MG63 (cell line): ENCODE measurements around the gene UNC50. TPM values are rescaled to one million over a fixed set of nuclear protein-coding genes. Genes with fewer than 3 reads are reported as not detected.
A peak's percentile ranks its signal among the peaks of the same experiment; 100 is the strongest.

Experiments
- DNase-seq: peaks from one replicate; pipeline ENCODE4 v3.0.0-alpha.2; 2020
- H3K27me3 ChIP-seq: fragments of 250-450 bp; sonication (Bioruptor Pico); 2 replicates; pipeline ENCODE4 v1.5.1; 2020; ENCODE audit warnings: mild to moderate bottlenecking, moderate library complexity
- H3K36me3 ChIP-seq: fragments of 250-450 bp; sonication (Bioruptor Pico); 2 replicates; pipeline ENCODE4 v1.5.1; 2020; ENCODE audit warnings: mild to moderate bottlenecking, moderate library complexity
- H3K4me3 ChIP-seq: fragments of 250-450 bp; sonication (Bioruptor Pico); 2 replicates; pipeline ENCODE4 v1.5.1; 2020; ENCODE audit warnings: mild to moderate bottlenecking, moderate library complexity
- H3K9me3 ChIP-seq: fragments of 250-450 bp; sonication (Bioruptor Pico); 2 replicates; pipeline ENCODE4 v1.5.1; 2020; ENCODE audit warnings: mild to moderate bottlenecking, moderate library complexity
- total RNA-seq: library from RNA; depleted of rRNA; stranded (reverse); fragments of >200 nt; shearing (Covaris generic); gene quantifications from 2 replicates; pipeline ENCODE4 v1.2.3, GENCODE V29; 2014; ENCODE audit warnings: low replicate concordance; rRNA removed

The UNC50 gene, protein sequence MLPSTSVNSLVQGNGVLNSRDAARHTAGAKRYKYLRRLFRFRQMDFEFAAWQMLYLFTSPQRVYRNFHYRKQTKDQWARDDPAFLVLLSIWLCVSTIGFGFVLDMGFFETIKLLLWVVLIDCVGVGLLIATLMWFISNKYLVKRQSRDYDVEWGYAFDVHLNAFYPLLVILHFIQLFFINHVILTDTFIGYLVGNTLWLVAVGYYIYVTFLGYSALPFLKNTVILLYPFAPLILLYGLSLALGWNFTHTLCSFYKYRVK
- total RNA-seq, result 31.5 and 54.3 TPM in 2 replicates

DNA sequence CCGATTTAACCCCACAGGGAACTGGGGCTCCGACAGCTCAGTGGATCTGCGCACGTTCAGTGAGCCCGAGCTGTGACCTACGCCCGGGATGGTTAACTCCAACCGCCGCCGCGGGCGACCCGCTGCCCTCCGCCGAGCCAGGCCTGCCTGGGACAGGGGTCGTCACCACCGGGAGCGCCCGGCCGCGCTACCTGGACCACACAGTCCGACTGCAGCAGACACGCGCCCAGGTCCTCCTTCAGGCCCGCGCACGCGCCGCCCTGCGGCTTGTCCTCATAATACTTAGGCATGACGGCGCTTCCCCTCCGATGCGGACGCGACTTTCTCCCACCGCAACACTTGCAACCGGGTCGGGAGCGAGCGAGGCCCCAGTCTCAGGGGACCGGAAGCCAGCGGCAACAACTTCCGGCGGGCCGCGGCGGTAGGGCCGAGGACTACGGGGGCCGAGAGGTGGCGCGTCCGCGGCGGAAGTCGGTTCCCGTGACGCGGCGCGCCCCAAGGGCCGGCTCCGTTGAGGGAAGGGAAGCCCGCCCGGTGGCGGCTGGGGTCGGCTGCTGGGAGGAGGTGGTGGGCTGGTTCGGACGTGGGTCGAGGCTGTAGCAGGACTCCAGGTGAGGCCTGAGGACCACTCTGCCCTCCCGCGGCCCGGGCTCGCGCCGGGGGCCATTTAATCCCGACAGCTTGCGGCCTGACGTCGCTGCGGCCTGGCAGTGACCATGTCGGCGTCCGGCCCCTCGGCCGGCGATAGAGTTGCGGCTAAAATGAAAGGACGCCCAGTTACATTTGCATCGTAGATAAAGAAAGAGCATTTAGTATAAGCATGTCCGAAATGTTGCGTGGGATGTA is at the start of gene UNC50, which contains the start of gene COA5:
UNC50 (plus strand) TSS at position 474 of the 846 bp plus-strand sequence. CDS start 1,171 bp downstream, outside the sequence.
COA5 (minus strand) TSS at position 397 of the 846 bp plus-strand sequence; CDS start at position 290, 107 bp downstream.
- H3K4me3 ChIP-seq, result peak within 1 kb of the TSS; percentile 94
- peaks cover 44% of the 10 kb centered on the region for H3K36me3 ChIP-seq
- peak; percentile 93 for DNase-seq
- no peaks in the 10 kb centered on the region for H3K27me3 ChIP-seq
- H3K9me3 ChIP-seq, result no peaks in the 10 kb centered on the region

DNA sequence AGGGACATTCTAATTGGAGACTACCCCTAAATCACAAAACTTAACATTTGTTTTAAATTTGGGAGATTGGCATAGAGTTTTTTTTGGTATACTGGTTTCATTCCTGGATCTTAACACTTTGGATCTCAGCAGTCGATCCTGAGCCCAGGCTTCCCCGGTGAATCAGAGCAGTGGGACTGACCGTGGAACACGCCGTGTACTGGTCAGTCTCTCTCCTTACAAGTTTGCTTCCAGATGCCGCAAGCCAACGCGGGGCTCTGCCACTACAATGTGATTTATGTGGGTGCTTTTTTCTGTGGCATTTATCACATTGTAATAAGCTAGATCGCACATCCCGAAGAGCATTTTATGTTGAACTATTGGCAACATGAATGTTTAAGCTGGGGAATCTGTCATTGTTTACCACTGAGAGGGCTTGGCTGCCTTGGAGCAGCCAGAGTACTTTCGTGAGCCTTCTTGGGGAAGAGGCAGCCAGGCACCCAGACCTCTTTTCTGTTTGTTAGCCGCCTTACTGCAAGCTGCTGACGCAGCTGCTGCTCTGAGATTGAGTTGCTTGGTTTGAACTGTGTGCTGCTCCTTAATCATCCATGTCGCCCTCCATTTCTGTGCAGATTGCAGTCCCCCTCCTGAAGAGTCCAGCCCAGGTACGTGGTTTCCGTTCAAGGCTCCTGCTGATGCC is 49.4 kb upstream of the UNC50 start:
- H3K9me3 ChIP-seq, result no peaks in the 10 kb centered on the region
- no peak for DNase-seq
- peaks cover 10% of the 10 kb centered on the region for H3K36me3 ChIP-seq
- H3K27me3 ChIP-seq, result no peaks in the 10 kb centered on the region
- H3K4me3 ChIP-seq, result no peak overlapping the region

DNA sequence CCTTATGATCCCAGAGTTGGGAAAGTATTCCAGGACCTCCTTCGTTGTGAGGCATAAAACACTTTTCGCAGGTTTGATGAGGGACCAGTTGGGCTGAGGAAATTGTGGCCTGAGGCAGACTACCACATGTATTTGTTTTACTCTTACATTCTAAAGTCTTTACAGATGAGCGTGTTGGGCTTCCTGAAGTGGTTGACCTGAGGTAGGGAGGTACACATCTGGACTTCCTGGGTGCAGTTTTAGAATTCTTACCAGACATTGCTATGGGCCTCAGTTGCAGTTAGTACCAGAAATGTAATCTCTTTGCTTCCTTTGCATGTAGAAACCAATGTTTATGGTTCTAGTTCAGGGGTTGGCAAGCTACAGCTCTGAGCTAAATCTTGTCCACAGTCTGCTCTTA is 48.8 kb upstream of the UNC50 start:
- Histone ChIP-seq H3K4me3 (no peak overlapping the region), H3K27me3 (no peaks in the 10 kb centered on the region), H3K9me3 (no peaks in the 10 kb centered on the region), H3K36me3 (peaks cover 10% of the 10 kb centered on the region)
- DNase-seq, result no peak

DNA sequence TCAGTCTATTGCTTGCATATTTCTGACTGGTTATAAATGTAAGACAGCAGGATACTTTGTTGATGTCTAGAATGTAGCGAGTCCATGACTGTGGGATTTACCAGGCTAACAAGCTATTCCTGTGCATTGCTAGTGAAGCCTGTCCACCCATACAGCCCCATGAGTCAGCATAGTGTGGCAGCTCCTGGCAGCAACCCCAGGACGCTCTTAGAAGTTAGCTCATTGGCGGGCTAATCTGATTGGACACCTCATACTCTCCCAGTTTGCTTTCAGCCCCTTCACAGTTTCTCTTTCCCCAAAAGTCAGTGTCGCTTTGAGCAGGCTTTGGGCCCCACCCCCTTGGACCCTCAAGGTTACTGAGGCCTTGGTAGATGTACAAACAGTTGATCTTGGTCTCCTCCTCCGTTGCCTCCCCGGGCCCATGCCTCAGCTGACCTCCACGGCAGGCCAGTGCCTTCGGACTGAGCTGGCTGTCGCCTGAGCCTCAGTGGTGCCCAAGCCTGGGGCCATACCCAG is 48.1 kb upstream of the UNC50 start:
- Histone ChIP-seq H3K4me3 (no peak overlapping the region), H3K27me3 (no peaks in the 10 kb centered on the region), H3K9me3 (no peaks in the 10 kb centered on the region), H3K36me3 (peaks cover 10% of the 10 kb centered on the region)
- peak; percentile 92 for DNase-seq

DNA sequence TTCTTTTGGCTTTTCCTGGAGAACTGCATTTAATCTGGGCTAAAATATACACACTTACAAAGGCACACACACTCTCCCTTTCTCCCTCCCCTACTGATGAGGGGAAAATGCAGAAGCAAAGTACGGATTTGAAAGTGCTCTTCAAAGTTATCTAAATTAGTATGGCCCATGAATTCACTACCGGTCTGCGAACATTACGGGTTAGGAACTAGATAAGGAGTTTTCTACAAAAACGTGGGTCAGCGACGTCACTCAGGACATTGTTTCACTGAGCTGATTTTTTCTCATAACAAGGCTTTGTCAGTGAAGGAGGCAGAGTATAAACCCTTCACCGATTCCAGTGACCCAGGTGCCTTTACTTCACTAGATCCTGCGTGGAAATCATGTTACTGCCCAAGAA is 47.4 kb upstream of the UNC50 start:
- H3K36me3 ChIP-seq, result peaks cover 10% of the 10 kb centered on the region
- no peak overlapping the region for H3K4me3 ChIP-seq
- DNase-seq, result no peak
- H3K27me3 ChIP-seq, result no peaks in the 10 kb centered on the region
- H3K9me3 ChIP-seq, result no peaks in the 10 kb centered on the region

DNA sequence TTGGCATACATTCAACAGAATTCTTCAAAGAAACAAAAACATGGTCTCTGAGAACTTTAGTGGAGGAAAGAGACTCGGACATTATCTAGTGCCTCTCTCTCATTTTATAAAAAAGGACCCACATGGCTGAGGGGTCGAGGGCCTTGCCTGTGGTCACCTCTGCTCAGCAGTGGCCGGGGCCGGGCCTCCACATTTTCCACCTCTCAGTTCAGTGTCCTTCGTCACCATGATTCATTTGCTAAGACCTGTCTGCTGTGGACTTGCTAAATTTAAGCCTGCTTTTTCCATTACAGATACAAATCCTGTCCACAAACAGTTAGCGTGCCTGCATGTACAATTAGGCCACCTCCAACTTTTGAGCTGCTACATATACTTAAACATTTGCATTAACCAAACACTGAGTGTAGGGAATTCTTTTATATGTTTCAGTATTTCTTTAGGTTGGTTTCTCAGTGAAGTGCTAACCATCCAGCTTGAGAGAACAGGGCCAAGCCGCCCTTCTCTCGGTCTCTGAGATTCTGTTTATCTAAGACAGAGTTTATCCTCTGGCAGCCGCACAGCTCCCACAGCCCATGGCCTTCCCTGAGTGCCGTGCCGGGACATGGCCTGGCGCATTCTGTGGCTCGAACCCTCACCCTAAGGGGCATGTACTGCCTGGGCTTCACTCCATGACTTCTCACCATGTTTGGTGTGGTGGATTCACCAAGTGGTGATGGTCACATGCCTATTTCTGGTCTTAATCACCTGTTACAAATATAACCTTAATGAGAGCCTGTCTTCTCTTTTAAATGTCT is 46.3 kb upstream of the UNC50 start:
- Histone ChIP-seq H3K27me3 (no peaks in the 10 kb centered on the region), H3K4me3 (no peak overlapping the region), H3K9me3 (no peaks in the 10 kb centered on the region), H3K36me3 (peaks cover 10% of the 10 kb centered on the region)
- no peak for DNase-seq

DNA sequence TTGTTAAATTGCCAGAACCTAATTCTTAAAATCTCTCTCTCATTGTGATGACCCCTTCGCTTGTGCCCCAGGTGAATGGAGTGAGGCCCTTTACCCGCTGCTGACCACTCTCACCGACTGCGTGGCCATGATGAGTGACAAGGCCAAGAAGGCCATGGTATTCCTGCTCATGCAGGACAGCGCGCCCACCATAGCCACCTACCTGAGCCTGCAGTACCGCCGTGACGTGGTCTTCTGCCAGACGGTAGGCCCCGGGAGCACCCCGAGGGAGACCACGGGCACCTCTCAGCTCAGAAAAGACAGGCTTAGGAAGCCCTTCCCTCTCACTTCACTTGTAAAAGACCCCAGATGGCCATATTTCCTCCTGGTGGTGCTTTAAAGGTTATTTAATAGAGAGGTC is 45.0 kb upstream of the UNC50 start:
- Histone ChIP-seq H3K27me3 (no peaks in the 10 kb centered on the region), H3K36me3 (peaks cover 7% of the 10 kb centered on the region), H3K9me3 (no peaks in the 10 kb centered on the region), H3K4me3 (no peak overlapping the region)
- no peak for DNase-seq

DNA sequence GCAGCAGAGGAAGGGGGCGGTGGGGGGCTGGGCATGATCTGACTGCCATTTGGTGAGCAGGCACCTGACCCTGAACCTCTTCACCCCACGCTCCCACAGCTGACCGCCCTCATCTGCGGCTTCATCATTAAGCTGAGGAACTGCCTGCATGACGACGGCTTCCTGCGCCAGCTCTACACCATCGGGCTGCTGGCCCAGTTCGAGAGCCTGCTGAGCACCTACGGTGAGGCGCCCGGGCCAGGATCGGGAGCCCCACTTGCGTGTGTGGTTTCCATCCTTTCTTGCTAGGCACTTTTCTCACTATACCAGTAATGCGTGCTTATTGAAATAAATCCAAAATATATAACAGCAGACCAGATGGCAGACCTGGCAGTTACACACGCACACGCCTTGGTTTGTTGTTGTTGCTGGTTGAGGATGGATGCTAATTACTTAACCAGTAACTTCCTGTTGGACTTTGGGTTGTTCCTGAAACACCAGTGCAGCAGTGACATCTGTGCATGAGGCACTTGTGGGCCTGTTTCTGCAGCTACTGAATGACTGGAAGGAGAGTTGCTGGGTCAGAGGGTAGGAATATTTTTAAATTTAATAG is 43.8 kb upstream of the UNC50 start:
- Histone ChIP-seq H3K36me3 (peaks cover 11% of the 10 kb centered on the region; the same call in 1 of the 2 replicates), H3K4me3 (no peak overlapping the region), H3K9me3 (no peaks in the 10 kb centered on the region), H3K27me3 (no peaks in the 10 kb centered on the region)
- DNase-seq, result no peak

DNA sequence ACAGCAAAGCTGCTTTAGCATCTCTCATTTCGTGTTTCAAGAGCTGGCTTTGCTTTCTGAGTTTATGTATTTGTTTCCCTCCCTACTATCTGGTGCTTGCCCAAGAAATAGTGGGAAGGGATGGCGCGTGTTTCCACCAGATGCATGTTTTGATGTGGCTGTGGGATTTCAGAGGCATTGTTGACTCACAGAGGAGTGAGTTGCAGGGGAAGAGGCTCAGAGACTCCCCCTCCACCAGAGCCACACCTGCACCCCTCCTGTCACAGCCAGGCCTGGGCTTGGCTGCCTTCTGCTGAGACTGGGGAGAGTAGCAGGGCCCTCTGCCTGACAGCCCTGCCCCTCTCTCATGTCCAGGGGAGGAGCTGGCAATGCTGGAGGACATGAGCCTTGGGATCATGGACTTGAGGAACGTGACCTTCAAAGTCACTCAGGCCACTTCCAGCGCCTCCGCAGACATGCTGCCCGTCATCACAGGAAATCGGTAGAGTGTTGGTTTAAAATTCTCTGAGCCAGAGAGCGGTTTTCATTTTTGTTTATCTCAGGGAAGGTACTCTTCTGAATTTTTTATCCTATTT is 43.0 kb upstream of the UNC50 start:
- H3K4me3 ChIP-seq, result no peak overlapping the region
- no peaks in the 10 kb centered on the region for H3K27me3 ChIP-seq
- no peak for DNase-seq
- H3K36me3 ChIP-seq, result peaks cover 11% of the 10 kb centered on the region; the same call in 1 of the 2 replicates
- H3K9me3 ChIP-seq, result no peaks in the 10 kb centered on the region

DNA sequence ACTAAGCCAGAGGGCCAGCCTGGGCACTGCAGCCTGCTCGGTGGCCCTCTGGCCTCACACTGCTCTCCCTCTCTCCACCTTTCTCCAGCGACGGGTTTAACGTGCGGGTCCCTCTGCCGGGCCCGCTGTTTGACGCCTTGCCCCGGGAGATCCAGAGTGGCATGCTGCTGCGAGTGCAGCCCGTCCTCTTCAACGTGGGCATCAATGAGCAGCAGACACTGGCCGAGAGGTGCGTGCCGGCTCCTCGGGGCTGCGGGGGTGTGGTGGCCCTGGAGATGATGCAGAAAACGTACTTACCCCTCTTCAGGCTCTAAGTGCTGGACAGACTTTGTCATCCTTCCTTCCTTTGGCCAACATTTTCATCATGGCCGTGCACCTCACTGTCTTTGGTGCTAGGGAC is 42.4 kb upstream of the UNC50 start:
- H3K36me3 ChIP-seq, result peaks cover 7% of the 10 kb centered on the region; the same call in 1 of the 2 replicates
- no peaks in the 10 kb centered on the region for H3K9me3 ChIP-seq
- no peaks in the 10 kb centered on the region for H3K27me3 ChIP-seq
- H3K4me3 ChIP-seq, result no peak overlapping the region
- no peak for DNase-seq

DNA sequence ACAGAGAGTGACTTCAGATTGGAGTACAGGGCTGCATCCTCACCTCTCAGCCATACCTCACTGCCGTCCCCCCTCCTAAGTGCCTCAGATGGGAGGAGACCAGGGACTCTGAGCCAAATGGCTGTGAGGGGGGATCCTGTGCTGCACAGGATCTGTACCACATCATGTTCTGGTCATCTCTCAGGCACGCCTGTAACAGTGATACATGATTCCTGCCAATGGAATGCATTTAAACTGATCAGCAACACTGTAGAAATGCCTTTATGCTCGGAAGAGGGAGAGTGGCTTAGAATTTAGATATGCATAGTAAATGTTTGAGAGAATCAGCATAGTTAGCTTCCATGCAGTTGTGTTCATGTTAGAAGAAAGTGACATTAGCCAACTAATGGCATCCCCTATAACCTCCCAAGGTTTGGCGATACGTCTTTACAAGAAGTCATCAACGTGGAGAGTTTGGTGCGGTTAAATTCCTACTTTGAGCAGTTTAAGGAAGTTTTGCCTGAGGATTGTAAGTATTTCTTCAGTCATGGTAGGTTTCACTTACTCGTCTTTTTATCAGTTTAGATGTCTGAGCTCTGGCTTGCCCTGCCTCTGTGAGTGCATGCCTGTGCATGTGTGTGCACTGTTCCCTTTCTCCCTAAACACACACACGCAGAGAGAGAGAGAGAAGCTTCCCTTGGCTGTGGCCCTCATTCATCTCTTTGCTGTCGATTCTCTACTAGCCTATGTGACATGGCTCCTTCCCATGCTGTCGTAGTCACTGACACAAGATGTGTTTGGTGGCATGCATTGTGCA is 40.0 kb upstream of the UNC50 start:
- DNase-seq, result no peak
- H3K4me3 ChIP-seq, result no peak overlapping the region
- no peaks in the 10 kb centered on the region for H3K27me3 ChIP-seq

DNA sequence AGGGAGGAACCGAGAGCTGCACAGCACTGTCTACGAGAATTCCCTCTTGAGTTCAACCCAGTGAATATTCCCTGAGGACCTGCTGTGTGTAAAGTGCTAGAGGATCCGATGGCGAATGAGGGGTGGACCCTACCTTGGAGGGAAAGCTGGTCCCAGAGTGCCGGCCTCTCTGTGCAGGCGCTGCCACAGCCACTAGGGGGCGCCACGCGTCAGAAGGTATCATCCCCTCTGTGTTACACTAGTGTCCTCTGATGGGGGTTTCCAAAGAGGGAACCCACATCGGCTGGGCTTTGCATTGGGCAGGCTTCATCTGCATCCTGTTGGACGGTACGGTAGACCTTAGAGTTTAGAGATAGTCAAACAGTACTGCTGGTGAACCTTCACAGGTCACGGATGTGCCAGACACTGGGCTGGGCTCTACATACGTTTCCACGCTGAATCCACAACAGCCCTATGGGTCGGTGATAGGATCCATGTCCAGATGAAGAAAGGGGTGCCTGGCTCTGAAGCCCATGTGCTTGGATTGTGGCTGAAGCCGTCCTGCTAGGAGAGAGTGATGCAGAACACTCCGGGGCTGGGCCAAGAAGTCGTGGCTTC is 39.1 kb upstream of the UNC50 start:
- H3K9me3 ChIP-seq, result no peaks in the 10 kb centered on the region
- H3K4me3 ChIP-seq, result no peak overlapping the region
- peaks cover 3% of the 10 kb centered on the region; the same call in 1 of the 2 replicates for H3K36me3 ChIP-seq
- no peaks in the 10 kb centered on the region for H3K27me3 ChIP-seq
- peak; percentile 13 for DNase-seq

More for the DNA sequence above, 40.0 kb upstream of the UNC50 start:
- H3K36me3 ChIP-seq, result peaks cover 3% of the 10 kb centered on the region; the same call in 1 of the 2 replicates
- no peaks in the 10 kb centered on the region for H3K9me3 ChIP-seq

DNA sequence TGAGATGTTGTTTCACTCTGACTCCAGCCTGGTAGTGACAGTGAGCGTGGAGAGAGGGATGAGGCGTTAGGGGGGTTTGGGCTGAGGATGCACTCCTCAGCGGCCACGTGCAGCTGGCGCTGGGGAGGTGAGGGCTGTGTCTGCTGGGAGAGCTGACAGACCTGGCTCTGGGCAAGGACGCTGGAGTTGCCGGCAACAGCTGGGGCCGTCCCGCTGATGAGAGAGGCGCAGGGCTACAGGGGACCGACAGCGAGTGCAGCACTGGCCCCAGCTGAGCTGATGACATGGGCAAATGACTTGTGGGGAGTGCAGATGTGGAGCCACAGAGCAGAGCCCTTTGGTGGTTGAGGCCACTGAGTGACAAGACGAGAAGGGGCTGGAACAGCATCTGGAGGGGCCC is 38.5 kb upstream of the UNC50 start:
- Histone ChIP-seq H3K27me3 (no peaks in the 10 kb centered on the region), H3K36me3 (peaks cover 3% of the 10 kb centered on the region; the same call in 1 of the 2 replicates), H3K9me3 (no peaks in the 10 kb centered on the region), H3K4me3 (no peak overlapping the region)
- no peak for DNase-seq

DNA sequence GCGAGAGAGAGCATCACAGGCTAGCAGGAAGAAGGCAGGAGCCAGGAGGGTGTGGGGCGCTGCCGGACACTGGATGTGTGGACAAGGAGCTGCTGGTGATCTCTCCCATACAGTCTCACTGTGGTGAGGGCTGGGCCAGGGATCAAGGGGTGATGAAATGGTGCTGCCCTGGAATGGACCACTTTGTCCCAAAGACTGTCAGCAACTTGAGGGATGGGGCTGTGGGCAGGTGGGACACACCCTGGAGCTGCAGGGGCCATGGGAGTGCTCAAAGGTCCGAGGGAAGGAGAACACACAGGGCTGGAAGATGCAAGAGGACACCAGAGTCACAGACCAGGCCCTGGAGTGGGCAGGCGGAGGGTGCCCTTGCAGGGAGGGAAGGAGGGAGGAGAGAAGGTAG is 38.0 kb upstream of the UNC50 start:
- H3K4me3 ChIP-seq, result no peak overlapping the region
- peaks cover 3% of the 10 kb centered on the region; the same call in 1 of the 2 replicates for H3K36me3 ChIP-seq
- DNase-seq, result no peak
- H3K9me3 ChIP-seq, result no peaks in the 10 kb centered on the region
- no peaks in the 10 kb centered on the region for H3K27me3 ChIP-seq
